Breast epithelium (tissue), 3 donors: Measurements from ENCODE around the gene GPR107.

Source experiments
- CTCF ChIP-seq, 3 donors: fragments of 450-650 bp; IDR thresholded peaks; one replicate each; pipeline ENCODE4 v1.5.1; 2016 to 2017; ENCODE audit warnings: antibody characterized with exemption in 3 of 3, mild to moderate bottlenecking in 3 of 3, moderate library complexity in 3 of 3
- POLR2A ChIP-seq: fragments of 450-650 bp; IDR thresholded peaks from one replicate; pipeline ENCODE4 v1.6.1; 2016; ENCODE audit warnings: antibody characterized with exemption, mild to moderate bottlenecking, moderate library complexity
- POLR2AphosphoS5 ChIP-seq, 3 donors: sonication (generic); formaldehyde crosslinking; IDR thresholded peaks; one replicate each; pipeline ENCODE4 v1.6.1; 2017; ENCODE audit warnings: antibody characterized with exemption in 3 of 3

GRCh38 chr9:130010151-130010988 lies 43.3 kb upstream of the GPR107 start:
- TF ChIP-seq CTCF (IDR thresholded peaks at IDR 0.05) (no peak), POLR2A (no peak), POLR2AphosphoS5 (IDR thresholded peaks at IDR 0.05) (no peak)
